ENCODE results near the gene DAB2IP.

DNA sequence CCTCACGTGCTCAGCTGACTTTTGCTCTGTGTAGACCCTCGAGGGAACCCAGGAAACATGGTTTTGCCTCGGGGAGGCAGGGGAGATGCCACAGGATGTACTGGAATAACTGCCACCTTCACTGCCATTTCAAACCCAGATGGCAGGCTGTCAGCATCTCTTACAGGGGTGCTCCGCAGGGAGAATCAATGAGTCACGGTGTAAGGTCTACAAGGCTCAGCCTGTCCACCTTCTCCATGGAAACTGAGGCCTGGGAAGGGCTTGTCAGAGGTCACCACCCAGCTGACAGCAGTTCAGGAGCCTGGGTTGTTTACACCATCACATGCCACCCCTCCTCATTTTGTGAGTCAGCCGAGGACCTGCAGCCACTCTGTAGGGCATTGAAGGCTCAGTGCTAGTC lies 30.8 kb downstream of the DAB2IP start:
- TF ChIP-seq, protein P1, sequence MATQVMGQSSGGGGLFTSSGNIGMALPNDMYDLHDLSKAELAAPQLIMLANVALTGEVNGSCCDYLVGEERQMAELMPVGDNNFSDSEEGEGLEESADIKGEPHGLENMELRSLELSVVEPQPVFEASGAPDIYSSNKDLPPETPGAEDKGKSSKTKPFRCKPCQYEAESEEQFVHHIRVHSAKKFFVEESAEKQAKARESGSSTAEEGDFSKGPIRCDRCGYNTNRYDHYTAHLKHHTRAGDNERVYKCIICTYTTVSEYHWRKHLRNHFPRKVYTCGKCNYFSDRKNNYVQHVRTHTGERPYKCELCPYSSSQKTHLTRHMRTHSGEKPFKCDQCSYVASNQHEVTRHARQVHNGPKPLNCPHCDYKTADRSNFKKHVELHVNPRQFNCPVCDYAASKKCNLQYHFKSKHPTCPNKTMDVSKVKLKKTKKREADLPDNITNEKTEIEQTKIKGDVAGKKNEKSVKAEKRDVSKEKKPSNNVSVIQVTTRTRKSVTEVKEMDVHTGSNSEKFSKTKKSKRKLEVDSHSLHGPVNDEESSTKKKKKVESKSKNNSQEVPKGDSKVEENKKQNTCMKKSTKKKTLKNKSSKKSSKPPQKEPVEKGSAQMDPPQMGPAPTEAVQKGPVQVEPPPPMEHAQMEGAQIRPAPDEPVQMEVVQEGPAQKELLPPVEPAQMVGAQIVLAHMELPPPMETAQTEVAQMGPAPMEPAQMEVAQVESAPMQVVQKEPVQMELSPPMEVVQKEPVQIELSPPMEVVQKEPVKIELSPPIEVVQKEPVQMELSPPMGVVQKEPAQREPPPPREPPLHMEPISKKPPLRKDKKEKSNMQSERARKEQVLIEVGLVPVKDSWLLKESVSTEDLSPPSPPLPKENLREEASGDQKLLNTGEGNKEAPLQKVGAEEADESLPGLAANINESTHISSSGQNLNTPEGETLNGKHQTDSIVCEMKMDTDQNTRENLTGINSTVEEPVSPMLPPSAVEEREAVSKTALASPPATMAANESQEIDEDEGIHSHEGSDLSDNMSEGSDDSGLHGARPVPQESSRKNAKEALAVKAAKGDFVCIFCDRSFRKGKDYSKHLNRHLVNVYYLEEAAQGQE (IDR thresholded peaks at IDR 0.05; ENCODE audit: unreplicated experiment) = no peak
- TF ChIP-seq EZH2 (IDR thresholded peaks at IDR 0.05; ENCODE audit: low read depth, unreplicated experiment) = no peak
- TF ChIP-seq POLR2AphosphoS5 (IDR thresholded peaks at IDR 0.05; ENCODE audit: low read depth) = no peak
- TF ChIP-seq, protein P2, sequence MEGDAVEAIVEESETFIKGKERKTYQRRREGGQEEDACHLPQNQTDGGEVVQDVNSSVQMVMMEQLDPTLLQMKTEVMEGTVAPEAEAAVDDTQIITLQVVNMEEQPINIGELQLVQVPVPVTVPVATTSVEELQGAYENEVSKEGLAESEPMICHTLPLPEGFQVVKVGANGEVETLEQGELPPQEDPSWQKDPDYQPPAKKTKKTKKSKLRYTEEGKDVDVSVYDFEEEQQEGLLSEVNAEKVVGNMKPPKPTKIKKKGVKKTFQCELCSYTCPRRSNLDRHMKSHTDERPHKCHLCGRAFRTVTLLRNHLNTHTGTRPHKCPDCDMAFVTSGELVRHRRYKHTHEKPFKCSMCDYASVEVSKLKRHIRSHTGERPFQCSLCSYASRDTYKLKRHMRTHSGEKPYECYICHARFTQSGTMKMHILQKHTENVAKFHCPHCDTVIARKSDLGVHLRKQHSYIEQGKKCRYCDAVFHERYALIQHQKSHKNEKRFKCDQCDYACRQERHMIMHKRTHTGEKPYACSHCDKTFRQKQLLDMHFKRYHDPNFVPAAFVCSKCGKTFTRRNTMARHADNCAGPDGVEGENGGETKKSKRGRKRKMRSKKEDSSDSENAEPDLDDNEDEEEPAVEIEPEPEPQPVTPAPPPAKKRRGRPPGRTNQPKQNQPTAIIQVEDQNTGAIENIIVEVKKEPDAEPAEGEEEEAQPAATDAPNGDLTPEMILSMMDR (conservative IDR thresholded peaks at IDR 0.05; ENCODE audit: low read depth in 2 of 2) = no peak
- no peak for TF ChIP-seq EZH2phosphoT487 (IDR thresholded peaks at IDR 0.05; ENCODE audit: unreplicated experiment)
- TF ChIP-seq CREB1 (CRISPR knock-in tag; IDR thresholded peaks at IDR 0.05; ENCODE audit: low read depth) = no peak
- TF ChIP-seq, protein P3, sequence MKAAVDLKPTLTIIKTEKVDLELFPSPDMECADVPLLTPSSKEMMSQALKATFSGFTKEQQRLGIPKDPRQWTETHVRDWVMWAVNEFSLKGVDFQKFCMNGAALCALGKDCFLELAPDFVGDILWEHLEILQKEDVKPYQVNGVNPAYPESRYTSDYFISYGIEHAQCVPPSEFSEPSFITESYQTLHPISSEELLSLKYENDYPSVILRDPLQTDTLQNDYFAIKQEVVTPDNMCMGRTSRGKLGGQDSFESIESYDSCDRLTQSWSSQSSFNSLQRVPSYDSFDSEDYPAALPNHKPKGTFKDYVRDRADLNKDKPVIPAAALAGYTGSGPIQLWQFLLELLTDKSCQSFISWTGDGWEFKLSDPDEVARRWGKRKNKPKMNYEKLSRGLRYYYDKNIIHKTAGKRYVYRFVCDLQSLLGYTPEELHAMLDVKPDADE (IDR thresholded peaks at IDR 0.05) = no peak

Measured in GM23338 (cell line).